ENCODE data around the gene CXorf66.
"Not testable (repeated sequence)": the region's sequence is repeated elsewhere in the genome, so short reads cannot be mapped to it uniquely, and the experiment has no call there.

Gene CXorf66

DNA sequence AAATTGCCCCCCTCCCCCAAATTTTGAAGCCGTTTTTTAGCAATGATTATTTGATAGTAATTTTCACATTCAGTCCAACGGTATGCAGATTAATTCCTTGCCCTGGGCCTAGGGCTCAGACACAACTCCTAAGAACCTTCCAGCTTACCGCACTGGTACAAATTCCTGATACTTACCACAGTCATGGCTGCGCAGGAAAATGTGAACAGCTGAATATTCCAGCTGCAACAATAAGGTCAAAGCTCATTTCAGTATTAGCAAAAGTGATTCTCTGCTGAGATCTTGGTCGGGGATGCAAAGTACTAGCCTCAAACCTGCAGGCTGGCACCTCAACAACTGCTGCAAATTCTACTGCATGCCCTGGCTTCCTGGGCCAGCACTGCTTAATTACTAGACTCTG is 35.4 kb downstream of the CXorf66 start:
- DNase-seq (ENCODE audit: low read depth), result no peak
- TF ChIP-seq, protein P1, sequence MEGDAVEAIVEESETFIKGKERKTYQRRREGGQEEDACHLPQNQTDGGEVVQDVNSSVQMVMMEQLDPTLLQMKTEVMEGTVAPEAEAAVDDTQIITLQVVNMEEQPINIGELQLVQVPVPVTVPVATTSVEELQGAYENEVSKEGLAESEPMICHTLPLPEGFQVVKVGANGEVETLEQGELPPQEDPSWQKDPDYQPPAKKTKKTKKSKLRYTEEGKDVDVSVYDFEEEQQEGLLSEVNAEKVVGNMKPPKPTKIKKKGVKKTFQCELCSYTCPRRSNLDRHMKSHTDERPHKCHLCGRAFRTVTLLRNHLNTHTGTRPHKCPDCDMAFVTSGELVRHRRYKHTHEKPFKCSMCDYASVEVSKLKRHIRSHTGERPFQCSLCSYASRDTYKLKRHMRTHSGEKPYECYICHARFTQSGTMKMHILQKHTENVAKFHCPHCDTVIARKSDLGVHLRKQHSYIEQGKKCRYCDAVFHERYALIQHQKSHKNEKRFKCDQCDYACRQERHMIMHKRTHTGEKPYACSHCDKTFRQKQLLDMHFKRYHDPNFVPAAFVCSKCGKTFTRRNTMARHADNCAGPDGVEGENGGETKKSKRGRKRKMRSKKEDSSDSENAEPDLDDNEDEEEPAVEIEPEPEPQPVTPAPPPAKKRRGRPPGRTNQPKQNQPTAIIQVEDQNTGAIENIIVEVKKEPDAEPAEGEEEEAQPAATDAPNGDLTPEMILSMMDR (conservative IDR thresholded peaks at IDR 0.05; ENCODE audit: low read depth, low read length), result no peak
- H3K4me3 ChIP-seq (ENCODE audit: low read depth, low read length), result no peak overlapping the region

DNA sequence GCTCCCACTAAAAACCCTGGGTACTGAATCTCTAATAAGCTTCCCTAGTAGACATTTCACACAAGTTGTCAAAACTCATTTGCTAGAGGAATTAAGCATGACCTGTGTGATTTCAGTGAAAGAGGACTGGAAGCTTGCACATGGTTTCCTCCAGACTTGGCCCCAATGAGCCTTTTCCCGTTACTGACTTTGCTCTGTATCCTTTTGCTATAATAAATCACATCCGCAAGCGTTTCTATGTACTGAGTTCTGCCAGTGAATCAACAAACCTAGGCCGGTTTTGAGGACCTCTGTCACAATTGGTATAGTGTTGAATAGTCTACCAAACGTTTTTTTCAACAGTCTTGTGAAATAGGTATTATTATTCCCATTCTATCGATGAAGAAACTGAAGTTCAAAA is 40.6 kb downstream of the CXorf66 start:
- no peak for DNase-seq (ENCODE audit: low read depth)
- H3K4me3 ChIP-seq (ENCODE audit: low read depth, low read length), result no peak overlapping the region
- TF ChIP-seq, protein P1 (conservative IDR thresholded peaks at IDR 0.05; ENCODE audit: low read depth, low read length), result no peak

DNA sequence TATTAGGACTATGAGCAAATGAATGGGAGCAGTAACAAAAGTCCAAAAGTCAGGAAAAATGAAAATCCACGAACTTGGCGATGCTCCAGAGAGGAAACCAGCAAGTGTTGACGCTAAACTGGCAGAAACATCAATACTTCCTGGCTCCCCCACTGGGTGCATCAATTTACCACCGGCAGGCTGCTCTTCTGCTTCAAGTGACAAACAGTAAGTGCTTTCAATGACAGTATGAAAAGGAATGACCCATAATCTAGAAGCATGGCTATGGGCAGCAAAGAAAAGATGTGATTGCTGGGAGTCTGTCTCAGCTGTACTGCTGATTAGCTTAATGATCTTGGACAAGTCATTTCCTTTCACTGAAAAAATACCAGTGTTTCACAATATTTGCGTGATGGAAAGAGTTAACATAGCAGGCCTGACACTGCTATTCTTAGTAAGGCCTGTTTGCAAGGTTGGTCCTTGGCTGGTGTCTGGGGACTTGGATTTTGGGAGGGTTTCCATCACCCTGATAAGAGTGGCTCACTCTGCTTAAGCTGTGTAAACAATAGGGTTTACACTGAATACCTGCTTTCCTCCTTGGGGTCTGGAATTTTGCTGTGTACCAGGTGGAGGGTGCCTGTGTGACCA is 41.1 kb downstream of the CXorf66 start:
- no peak for DNase-seq (ENCODE audit: low read depth)
- TF ChIP-seq, protein P1 (conservative IDR thresholded peaks at IDR 0.05; ENCODE audit: low read depth, low read length), result no peak
- no peak overlapping the region for H3K4me3 ChIP-seq (ENCODE audit: low read depth, low read length)

DNA sequence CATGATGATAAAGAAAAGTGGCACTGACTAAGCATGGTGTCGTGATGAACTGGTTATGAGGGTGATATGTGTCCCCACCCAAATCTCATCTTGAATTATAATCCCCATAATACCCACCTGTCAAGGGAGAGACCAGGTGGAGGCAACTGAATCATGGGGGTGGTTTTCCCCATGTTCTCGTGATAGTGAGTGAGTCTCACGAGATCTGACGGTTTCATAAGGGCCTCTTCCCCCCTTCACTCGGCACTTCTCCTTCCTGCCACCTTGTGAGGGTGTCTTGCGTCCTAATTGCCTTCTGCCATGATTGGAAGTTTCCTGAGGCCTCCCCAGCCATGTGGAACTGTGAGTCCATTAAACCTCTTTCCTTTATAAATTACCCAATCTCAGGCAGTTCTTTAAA is 44.2 kb downstream of the CXorf66 start:
- H3K4me3 ChIP-seq (ENCODE audit: low read depth, low read length); DNase-seq (ENCODE audit: low read depth): not testable (repeated sequence)

DNA sequence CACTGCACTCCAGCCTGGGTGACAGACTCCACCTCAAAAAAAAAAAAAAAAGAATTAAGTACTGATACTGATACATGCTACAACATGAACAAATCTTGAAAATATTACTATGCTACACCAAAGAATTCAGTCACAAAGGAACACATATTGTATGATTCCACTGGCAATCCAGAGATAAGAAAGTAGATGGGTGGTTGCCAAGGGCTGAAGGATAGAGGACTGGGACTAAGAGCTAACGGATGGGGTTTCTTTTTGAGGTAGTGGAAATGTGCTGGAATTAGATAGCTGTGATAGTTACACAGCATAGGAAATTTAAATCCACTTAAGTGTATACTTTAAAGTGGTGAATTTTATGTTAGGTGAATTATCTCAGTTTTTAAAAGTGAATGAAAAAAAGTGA is 45.0 kb downstream of the CXorf66 start:
- TF ChIP-seq, protein P1 (conservative IDR thresholded peaks at IDR 0.05; ENCODE audit: low read depth, low read length), result no peak
- H3K4me3 ChIP-seq (ENCODE audit: low read depth, low read length), result no peak overlapping the region
- no peak for DNase-seq (ENCODE audit: low read depth)

DNA sequence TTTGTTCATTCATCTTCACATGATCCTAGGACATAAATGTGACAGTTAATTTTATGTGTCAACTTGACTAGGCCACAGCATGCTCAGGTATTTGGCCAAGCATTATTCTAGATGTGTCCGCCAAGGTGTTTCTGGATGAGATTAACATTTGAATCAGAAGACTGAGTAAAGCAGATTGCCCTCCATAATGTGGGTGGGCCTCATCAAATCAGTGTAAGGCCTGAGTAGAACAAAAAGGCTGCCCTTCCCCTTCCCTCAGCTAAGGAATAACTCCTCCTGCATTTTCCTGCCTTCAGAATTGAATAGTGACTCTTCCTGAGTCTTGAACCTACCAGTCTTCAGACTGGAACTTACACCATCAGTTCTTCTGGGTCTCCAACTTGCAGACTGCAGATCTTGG is 50.9 kb downstream of the CXorf66 start:
- no peak overlapping the region for H3K4me3 ChIP-seq (ENCODE audit: low read depth, low read length)
- TF ChIP-seq, protein P1 (conservative IDR thresholded peaks at IDR 0.05; ENCODE audit: low read depth, low read length), result no peak
- no peak for DNase-seq (ENCODE audit: low read depth)

DNA sequence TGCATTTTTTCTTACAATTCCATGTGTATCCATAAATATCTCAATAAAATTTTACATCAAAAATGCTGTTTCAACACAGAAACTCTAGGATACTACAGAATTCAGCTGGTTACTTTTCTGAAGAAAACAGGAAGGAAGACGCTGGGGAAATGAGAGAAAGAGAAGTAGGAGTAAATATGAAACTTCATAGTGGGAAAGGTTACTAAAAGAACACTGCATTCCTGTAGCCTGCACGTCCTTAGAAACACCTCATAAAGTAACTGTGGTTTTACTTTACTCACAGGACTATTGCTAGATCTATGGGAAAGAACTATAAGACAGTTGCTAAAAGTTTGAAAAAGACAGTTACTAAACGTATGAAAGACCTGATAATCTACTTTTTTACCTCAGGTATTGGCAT is 55.6 kb downstream of the CXorf66 start:
- H3K4me3 ChIP-seq (ENCODE audit: low read depth, low read length), result no peak overlapping the region
- TF ChIP-seq, protein P1 (conservative IDR thresholded peaks at IDR 0.05; ENCODE audit: low read depth, low read length), result no peak
- DNase-seq (ENCODE audit: low read depth), result no peak

Measured in choroid plexus epithelial cell (primary cell).